ENCODE data around the gene DDC. TPM values are rescaled to one million over a fixed set of nuclear protein-coding genes. Genes with fewer than 3 reads are reported as not detected.
A peak's percentile ranks its signal among the peaks of the same experiment; 100 is the strongest.

DDC gene
- total RNA-seq, 1 experiment from 2014 or later, result not detected

DNA sequence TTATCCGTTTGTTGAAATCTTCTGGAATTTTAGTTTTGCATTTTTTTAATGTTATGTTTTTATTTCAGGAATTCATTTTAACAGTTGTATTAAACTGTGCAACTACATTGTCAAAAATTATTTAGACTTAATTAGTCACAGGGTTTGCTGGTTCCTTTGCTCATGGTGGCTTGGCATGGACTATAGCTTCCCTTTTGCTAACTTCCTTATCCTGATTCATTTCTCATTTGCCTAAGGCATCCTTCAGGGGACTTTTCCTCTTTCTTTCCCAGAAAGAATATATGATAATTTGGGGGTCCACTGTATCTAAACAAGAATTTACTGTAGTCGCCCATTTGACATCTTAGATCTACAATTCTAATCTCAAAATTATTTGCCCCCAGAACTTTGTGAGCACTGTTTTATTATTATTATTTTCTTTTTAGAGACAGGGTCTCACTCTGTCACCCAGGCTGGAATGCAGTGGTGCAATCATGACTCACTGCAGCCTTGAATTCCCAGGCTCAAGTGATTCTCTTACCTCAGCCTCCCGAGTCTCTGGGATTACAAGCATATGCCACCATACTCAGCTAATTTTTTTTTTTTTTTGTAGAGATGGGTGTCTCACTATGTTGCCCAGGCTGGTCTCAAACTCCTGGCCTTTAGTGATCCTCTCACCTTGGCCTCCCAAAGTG is 128.9 kb downstream of the DDC start:
- Histone ChIP-seq H3K9me3 (ENCODE audit: control insufficient read depth in 1 of 2, insufficient read depth in 1 of 2, low read depth in 1 of 2, low read length in 2 of 2) (no peaks in the 10 kb centered on the region), H4K20me1 (ENCODE audit: insufficient read depth) (no peaks in the 10 kb centered on the region), H2AFZ (ENCODE audit: low read depth, low read length, poor library complexity, severe bottlenecking) (no peak overlapping the region), H3K4me2 (ENCODE audit: low read length) (no peak overlapping the region), H3K4me1 (ENCODE audit: control insufficient read depth in 1 of 2, insufficient read depth in 2 of 2, low read length in 2 of 2) (no peaks in the 10 kb centered on the region), H3K36me3 (ENCODE audit: control insufficient read depth in 1 of 2, insufficient read depth in 2 of 2, low read length in 2 of 2) (no peaks in the 10 kb centered on the region; a peak in 1 of 4 replicates), H3K27ac (ENCODE audit: low read depth, low read length) (no peak overlapping the region), H3K4me3 (replicated peaks in 1 of 2; ENCODE audit: low read depth in 1 of 2, low read length in 2 of 2) (no peak overlapping the region), H3K79me2 (ENCODE audit: insufficient read depth, low read length) (no peaks in the 10 kb centered on the region), H3K9me2 (ENCODE audit: insufficient read depth) (no peaks in the 10 kb centered on the region), H3K27me3 (ENCODE audit: insufficient read depth, low read length) (no peaks in the 10 kb centered on the region), H3K9ac (ENCODE audit: low read length) (no peak overlapping the region)
- ChIA-PET POLR2A (no interaction called here), RAD21 (ENCODE audit: low non-redundant PET in 1 of 2, low total read pairs in 2 of 2, uncharacterized antibody in 2 of 2, unreplicated experiment in 2 of 2) (no interaction called here), CTCF (interaction anchor here (0.6 kb wide), 1 partner anchor 706 kb away, joined by 3 read pairs; no protein-coding TSS in a partner anchor)
- no peak for DNase-seq (ENCODE audit: low read depth, low spot score)
- ATAC-seq, result no peak
- BruUV-seq (replicated peaks), result no TSS peak
- intact Hi-C loops (cut with micrococcal nuclease), result no loop called here
- no peak for TF ChIP-seq SRF (IDR thresholded peaks at IDR 0.05; ENCODE audit: low read depth)
- TF ChIP-seq SP1 (IDR thresholded peaks at IDR 0.05; ENCODE audit: low read depth), result no peak
- TF ChIP-seq YY1 (IDR thresholded peaks at IDR 0.05; ENCODE audit: extremely low read depth, insufficient replicate concordance, low read depth, low read length), result no peak
- TF ChIP-seq, protein P1, sequence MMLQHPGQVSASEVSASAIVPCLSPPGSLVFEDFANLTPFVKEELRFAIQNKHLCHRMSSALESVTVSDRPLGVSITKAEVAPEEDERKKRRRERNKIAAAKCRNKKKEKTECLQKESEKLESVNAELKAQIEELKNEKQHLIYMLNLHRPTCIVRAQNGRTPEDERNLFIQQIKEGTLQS (IDR thresholded peaks at IDR 0.05), result 0 out of 2 replicates have a peak, but pooled peaks have one; percentile 31
- peak; percentile 38; the same call in 1 of the 2 replicates for TF ChIP-seq FOSL1 (IDR thresholded peaks at IDR 0.05; ENCODE audit: low read depth)
- no peak for TF ChIP-seq POLR2AphosphoS5 (IDR thresholded peaks at IDR 0.05; ENCODE audit: low read depth, low read length)
- 0 out of 2 replicates have a peak, but pooled peaks have one; percentile 34 for TF ChIP-seq CEBPB (IDR thresholded peaks at IDR 0.05; ENCODE audit: low read depth)
- TF ChIP-seq, protein P2, sequence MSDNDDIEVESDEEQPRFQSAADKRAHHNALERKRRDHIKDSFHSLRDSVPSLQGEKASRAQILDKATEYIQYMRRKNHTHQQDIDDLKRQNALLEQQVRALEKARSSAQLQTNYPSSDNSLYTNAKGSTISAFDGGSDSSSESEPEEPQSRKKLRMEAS (IDR thresholded peaks at IDR 0.05), result no peak

DNA sequence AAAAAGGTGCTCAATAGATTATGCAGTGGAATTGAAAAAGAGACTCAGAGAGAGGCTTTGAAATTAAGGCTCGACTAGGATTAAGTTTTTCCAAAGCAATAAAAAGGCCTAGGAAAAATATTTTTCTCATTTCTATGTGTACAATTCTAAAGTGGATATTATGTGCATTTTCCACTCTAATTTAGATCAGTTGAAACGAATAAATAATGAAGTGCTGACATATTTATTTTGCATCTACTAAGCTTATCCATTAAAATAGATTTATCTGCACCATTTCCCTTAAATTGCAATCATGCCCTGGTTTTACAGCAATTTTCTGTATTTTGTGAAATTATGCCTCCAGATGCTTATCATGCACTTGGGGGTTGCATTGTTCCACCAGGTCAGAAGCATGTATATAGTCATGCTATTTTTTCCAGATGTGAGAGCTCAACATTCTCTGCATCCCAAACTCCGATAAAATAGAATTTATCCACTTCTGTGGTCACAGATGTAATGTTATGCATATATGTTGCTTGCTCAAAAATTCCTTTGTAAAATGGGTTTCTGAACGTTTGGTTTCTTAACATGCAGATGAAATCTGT is 133.4 kb downstream of the DDC start:
- TF ChIP-seq ZNF274 (IDR thresholded peaks at IDR 0.05; ENCODE audit: low read depth, low read length) (no peak), EZH2phosphoT487 (IDR thresholded peaks at IDR 0.05; ENCODE audit: borderline replicate concordance) (no peak), ZFX (IDR thresholded peaks at IDR 0.05) (no peak), ELF1 (IDR thresholded peaks at IDR 0.05; ENCODE audit: borderline replicate concordance, low read depth) (no peak), EGR1 (IDR thresholded peaks at IDR 0.05; ENCODE audit: low read depth) (no peak), JUND (IDR thresholded peaks at IDR 0.05) (no peak)
- TF ChIP-seq, protein P1 (IDR thresholded peaks at IDR 0.05), result no peak
- TF ChIP-seq, protein P3, sequence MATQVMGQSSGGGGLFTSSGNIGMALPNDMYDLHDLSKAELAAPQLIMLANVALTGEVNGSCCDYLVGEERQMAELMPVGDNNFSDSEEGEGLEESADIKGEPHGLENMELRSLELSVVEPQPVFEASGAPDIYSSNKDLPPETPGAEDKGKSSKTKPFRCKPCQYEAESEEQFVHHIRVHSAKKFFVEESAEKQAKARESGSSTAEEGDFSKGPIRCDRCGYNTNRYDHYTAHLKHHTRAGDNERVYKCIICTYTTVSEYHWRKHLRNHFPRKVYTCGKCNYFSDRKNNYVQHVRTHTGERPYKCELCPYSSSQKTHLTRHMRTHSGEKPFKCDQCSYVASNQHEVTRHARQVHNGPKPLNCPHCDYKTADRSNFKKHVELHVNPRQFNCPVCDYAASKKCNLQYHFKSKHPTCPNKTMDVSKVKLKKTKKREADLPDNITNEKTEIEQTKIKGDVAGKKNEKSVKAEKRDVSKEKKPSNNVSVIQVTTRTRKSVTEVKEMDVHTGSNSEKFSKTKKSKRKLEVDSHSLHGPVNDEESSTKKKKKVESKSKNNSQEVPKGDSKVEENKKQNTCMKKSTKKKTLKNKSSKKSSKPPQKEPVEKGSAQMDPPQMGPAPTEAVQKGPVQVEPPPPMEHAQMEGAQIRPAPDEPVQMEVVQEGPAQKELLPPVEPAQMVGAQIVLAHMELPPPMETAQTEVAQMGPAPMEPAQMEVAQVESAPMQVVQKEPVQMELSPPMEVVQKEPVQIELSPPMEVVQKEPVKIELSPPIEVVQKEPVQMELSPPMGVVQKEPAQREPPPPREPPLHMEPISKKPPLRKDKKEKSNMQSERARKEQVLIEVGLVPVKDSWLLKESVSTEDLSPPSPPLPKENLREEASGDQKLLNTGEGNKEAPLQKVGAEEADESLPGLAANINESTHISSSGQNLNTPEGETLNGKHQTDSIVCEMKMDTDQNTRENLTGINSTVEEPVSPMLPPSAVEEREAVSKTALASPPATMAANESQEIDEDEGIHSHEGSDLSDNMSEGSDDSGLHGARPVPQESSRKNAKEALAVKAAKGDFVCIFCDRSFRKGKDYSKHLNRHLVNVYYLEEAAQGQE (IDR thresholded peaks at IDR 0.05; ENCODE audit: low read depth), result no peak
- ATAC-seq (no peak), DNase-seq (ENCODE audit: low read depth, low spot score) (no peak)
- ChIA-PET RAD21 (ENCODE audit: low non-redundant PET in 1 of 2, low total read pairs in 2 of 2, uncharacterized antibody in 2 of 2, unreplicated experiment in 2 of 2) (no interaction called here), POLR2A (no interaction called here), CTCF (no interaction called here)
- Histone ChIP-seq H4K20me1 (ENCODE audit: insufficient read depth) (no peaks in the 10 kb centered on the region), H3K9me3 (ENCODE audit: control insufficient read depth in 1 of 2, insufficient read depth in 1 of 2, low read depth in 1 of 2, low read length in 2 of 2) (no peaks in the 10 kb centered on the region), H3K4me1 (ENCODE audit: control insufficient read depth in 1 of 2, insufficient read depth in 2 of 2, low read length in 2 of 2) (no peaks in the 10 kb centered on the region), H3K27ac (ENCODE audit: low read depth, low read length) (no peak overlapping the region), H3K27me3 (ENCODE audit: insufficient read depth, low read length) (no peaks in the 10 kb centered on the region), H3K9ac (ENCODE audit: low read length) (no peak overlapping the region), H2AFZ (ENCODE audit: low read depth, low read length, poor library complexity, severe bottlenecking) (no peak overlapping the region), H3K4me3 (replicated peaks in 1 of 2; ENCODE audit: low read depth in 1 of 2, low read length in 2 of 2) (no peak overlapping the region), H3K4me2 (ENCODE audit: low read length) (no peak overlapping the region), H3K79me2 (ENCODE audit: insufficient read depth, low read length) (no peaks in the 10 kb centered on the region), H3K36me3 (ENCODE audit: control insufficient read depth in 1 of 2, insufficient read depth in 2 of 2, low read length in 2 of 2) (no peaks in the 10 kb centered on the region), H3K9me2 (ENCODE audit: insufficient read depth) (no peaks in the 10 kb centered on the region)
- intact Hi-C loops (cut with micrococcal nuclease), result no loop called here
- BruUV-seq (replicated peaks), result no TSS peak

Measured in HCT116 (cell line).